NCI-H2171 (cell line): Measurements from ENCODE around the gene AGFG1.
A peak's percentile ranks its signal among the peaks of the same experiment; 100 is the strongest.

Experiments
- DNase-seq: peaks from one replicate; lab custom pipeline; 2025; lab: John Stamatoyannopoulos, UW

AGFG1 gene

GRCh38 chr2:227471924-227472264 is at the start of gene AGFG1:
Gene AGFG1, plus strand, starts transcription at chr2:227472156. Its CDS starts 266 bp downstream, at chr2:227472422.
- DNase-seq = peak; percentile 41

- DNase-seq = no peak
Observed at GRCh38 chr2:227423656-227424499, 48.1 kb upstream of the AGFG1 start.

GRCh38 chr2:227428731-227429285 is 43.1 kb upstream of the AGFG1 start:
- DNase-seq = no peak

GRCh38 chr2:227430639-227431038 is 41.3 kb upstream of the AGFG1 start:
- no peak for DNase-seq

GRCh38 chr2:227433171-227433570 is 38.8 kb upstream of the AGFG1 start:
- DNase-seq = no peak

GRCh38 chr2:227436436-227437174 is 35.4 kb upstream of the AGFG1 start:
- DNase-seq = no peak

GRCh38 chr2:227439214-227439613 is 32.7 kb upstream of the AGFG1 start:
- DNase-seq = no peak

- DNase-seq = no peak
Observed at GRCh38 chr2:227442639-227443038, 29.3 kb upstream of the AGFG1 start.

- DNase-seq = no peak
Observed at GRCh38 chr2:227443889-227444568, 27.9 kb upstream of the AGFG1 start.

- DNase-seq = no peak
Observed at GRCh38 chr2:227447606-227448005, 24.4 kb upstream of the AGFG1 start.

GRCh38 chr2:227450311-227450841 is 21.6 kb upstream of the AGFG1 start:
- DNase-seq = no peak

- DNase-seq = no peak
Observed at GRCh38 chr2:227450926-227451654, 20.9 kb upstream of the AGFG1 start.

GRCh38 chr2:227451655-227451992 is 20.3 kb upstream of the AGFG1 start:
- no peak for DNase-seq

GRCh38 chr2:227453810-227454209 is 18.1 kb upstream of the AGFG1 start:
- DNase-seq = no peak

GRCh38 chr2:227454323-227454860 is 17.6 kb upstream of the AGFG1 start:
- no peak for DNase-seq

GRCh38 chr2:227455200-227455599 is 16.8 kb upstream of the AGFG1 start:
- DNase-seq = no peak

GRCh38 chr2:227456102-227456501 is 15.9 kb upstream of the AGFG1 start:
- DNase-seq = no peak

- DNase-seq = no peak
Observed at GRCh38 chr2:227456772-227457171, 15.2 kb upstream of the AGFG1 start.

GRCh38 chr2:227460070-227460485 is 11.9 kb upstream of the AGFG1 start:
- DNase-seq = no peak

- no peak for DNase-seq
Observed at GRCh38 chr2:227460833-227461232, 11.1 kb upstream of the AGFG1 start.

- DNase-seq = no peak
Observed at GRCh38 chr2:227461811-227462461, 10.0 kb upstream of the AGFG1 start.
